Thoracic aorta (tissue), 2 donors: ENCODE measurements around the gene SPRTN. TPM values are rescaled to one million over a fixed set of nuclear protein-coding genes. Genes with fewer than 3 reads are reported as not detected.

ENCODE experiments used
- ATAC-seq: fragments of 150-250 bp; one replicate; pipeline ENCODE4 v1.8.0; 2017; ENCODE audit warnings: low read depth; ENCODE audit not compliant: insufficient number of reproducible peaks, low FRiP score
- DNase-seq: peaks from one replicate; pipeline ENCODE4 v3.0.0-alpha.2; 2020; ENCODE audit warnings: low spot score
- H3K27ac ChIP-seq, 2 donors: fragments of 200-600 bp; sonication (generic); 1 replicate in 1 of 2; 2 replicates in 1 of 2; pipeline ENCODE4 v1.5.1; 2016; ENCODE audit warnings: mild to moderate bottlenecking in 2 of 2, moderate library complexity in 2 of 2
- H3K27me3 ChIP-seq: fragments of 200-600 bp; sonication (generic); replicated peaks from 2 replicates; pipeline ENCODE4 v1.6.0; 2016; ENCODE audit warnings: mild to moderate bottlenecking; ENCODE audit not compliant: insufficient read depth
- H3K36me3 ChIP-seq: fragments of 200-600 bp; sonication (generic); one replicate; pipeline ENCODE4 v1.5.1; 2016
- H3K4me1 ChIP-seq, 2 donors: fragments of 200-600 bp; sonication (generic); 1 replicate in 1 of 2; 2 replicates in 1 of 2; pipeline versions ENCODE4 v1.5.1 to v1.6.0; 2016; ENCODE audit warnings: low read depth in 2 of 2, mild to moderate bottlenecking in 1 of 2; ENCODE audit not compliant: control insufficient read depth in 1 of 2
- H3K4me3 ChIP-seq: fragments of 200-600 bp; sonication (generic); 2 replicates; pipeline ENCODE4 v1.5.1; 2016; ENCODE audit warnings: mild to moderate bottlenecking
- H3K9me3 ChIP-seq: fragments of 200-600 bp; sonication (generic); 2 replicates; pipeline ENCODE4 v1.5.1; 2016
- total RNA-seq, 2 donors: library from RNA; depleted of rRNA; stranded (reverse); fragments of >200 nt; gene quantifications; one replicate each; pipeline versions ENCODE4 v1.1.0 to v1.2.3, GENCODE V29; 2016
- TF ChIP-seq, protein P1 (sequence below): fragments of 200-600 bp; sonication (generic); IDR thresholded peaks from one replicate; pipeline ENCODE4 v1.5.1; 2019; ENCODE audit warnings: antibody characterized with exemption

Gene SPRTN
- total RNA-seq, 2 donors from 2014 or later, result 12.7 to 18.4 TPM

DNA sequence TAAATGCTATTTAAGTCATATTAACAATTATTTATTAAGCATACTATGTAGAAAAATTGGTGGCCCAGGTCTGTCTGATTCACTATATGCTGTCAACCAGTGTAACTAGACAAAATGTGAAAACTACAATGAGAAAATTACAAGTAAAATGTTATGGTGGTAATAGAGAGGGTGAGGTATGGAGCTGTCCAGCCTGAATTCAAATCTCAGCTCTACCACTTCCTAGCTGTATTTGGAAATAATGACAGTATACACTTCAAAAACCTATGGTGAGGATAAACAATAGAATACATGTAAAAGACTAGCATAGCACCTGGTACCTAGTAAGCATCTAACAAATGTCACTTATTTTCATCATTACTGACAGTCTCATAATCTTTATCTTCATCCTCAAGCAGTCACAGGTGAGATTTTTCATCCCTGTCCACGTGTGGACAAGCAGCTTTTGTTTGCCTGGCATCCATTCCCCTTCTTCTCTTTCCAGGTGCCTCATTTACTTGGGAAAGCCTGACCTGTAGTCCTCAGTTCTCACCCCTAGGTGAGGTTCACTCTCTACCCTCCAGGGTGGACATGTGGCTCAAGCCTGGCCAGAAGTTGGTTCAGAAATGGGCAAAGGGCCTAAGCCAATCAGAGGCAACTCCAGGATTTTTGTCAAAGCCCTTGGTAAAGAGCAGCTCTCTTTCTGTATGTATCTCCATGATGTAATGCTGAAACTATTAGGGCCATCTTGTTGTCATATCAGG is 54.5 kb downstream of the SPRTN start:
- no peaks in the 10 kb centered on the region for H3K27me3 ChIP-seq
- TF ChIP-seq, protein P1, sequence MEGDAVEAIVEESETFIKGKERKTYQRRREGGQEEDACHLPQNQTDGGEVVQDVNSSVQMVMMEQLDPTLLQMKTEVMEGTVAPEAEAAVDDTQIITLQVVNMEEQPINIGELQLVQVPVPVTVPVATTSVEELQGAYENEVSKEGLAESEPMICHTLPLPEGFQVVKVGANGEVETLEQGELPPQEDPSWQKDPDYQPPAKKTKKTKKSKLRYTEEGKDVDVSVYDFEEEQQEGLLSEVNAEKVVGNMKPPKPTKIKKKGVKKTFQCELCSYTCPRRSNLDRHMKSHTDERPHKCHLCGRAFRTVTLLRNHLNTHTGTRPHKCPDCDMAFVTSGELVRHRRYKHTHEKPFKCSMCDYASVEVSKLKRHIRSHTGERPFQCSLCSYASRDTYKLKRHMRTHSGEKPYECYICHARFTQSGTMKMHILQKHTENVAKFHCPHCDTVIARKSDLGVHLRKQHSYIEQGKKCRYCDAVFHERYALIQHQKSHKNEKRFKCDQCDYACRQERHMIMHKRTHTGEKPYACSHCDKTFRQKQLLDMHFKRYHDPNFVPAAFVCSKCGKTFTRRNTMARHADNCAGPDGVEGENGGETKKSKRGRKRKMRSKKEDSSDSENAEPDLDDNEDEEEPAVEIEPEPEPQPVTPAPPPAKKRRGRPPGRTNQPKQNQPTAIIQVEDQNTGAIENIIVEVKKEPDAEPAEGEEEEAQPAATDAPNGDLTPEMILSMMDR, result no peak
- no peaks in the 10 kb centered on the region for H3K36me3 ChIP-seq
- H3K9me3 ChIP-seq, result no peaks in the 10 kb centered on the region
- H3K27ac ChIP-seq, result no peak overlapping the region
- H3K4me1 ChIP-seq, result peaks cover 11 to 38% of the 10 kb centered on the region in 2 donors
- no peak overlapping the region for H3K4me3 ChIP-seq
- DNase-seq, result no peak
- ATAC-seq, result no peak

DNA sequence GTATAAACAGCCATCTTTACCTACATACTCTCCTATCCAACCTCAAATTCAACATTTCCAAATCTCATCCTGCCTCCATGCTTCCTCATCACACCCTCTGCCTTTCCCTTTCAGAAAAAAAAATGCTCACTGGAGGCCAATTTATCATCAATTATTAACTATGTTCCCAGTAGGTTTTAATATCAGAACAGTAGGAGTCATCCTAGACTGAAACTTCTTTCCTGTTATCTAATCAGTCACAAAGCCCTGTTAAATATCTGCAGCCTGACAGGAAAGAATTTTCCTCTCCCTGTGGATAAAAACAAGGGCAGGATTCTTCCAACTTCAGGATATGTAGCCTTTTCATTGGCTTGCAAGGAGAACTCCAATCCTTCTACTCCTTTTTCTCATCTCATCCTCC is 55.6 kb downstream of the SPRTN start:
- Histone ChIP-seq H3K27me3 (no peaks in the 10 kb centered on the region), H3K4me1 (peaks cover 11 to 27% of the 10 kb centered on the region in 2 donors), H3K9me3 (no peaks in the 10 kb centered on the region), H3K4me3 (no peak overlapping the region), H3K36me3 (no peaks in the 10 kb centered on the region), H3K27ac (no peak overlapping the region)
- TF ChIP-seq, protein P1, result no peak
- DNase-seq, result no peak
- ATAC-seq, result no peak

DNA sequence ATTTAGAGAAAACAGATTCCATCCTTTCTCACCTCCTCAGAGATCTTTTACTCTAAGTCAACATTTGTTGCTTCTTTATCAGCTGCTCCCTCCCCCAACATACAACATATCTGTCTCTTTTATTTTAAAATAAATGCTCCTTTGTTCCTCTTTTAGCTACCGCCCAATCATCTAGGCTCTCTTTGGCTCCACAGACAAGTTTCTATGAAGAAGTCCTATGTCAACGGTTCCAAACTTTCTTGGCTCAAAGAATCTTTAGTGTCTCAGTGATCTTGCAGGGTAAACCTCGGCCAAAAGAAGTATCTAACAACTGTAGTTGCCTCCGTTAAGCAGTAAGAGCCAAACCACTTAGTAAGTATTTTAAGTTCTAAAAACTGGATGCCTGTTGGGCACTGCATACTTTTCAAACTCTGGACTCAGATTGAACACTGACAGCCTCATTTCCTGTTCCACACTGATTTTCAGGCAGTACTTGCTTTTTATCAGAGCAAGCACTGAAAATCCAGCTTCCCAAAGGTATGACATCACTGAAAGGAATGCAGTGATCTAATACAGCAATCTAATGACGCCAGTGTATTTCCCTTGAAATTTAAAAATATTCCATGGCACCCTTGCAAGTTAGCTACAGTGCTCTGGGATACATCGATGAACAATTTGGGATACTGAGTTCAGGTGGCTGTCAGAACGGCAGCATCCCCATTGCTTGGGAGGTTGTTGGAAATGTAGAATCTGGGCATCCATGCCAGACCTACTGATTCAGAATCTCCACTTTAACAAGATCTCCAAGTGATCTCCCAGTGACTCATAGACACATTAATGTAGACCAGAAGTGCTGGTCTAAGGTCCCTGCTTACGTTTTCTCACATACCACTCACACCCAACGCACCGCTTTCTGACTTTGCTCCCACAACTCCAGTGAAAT is 57.2 kb downstream of the SPRTN start:
- Histone ChIP-seq H3K4me3 (peak overlapping the region; percentile 46), H3K4me1 (peaks cover 14 to 21% of the 10 kb centered on the region in 2 donors), H3K9me3 (no peaks in the 10 kb centered on the region), H3K27me3 (no peaks in the 10 kb centered on the region), H3K36me3 (no peaks in the 10 kb centered on the region), H3K27ac (peak overlapping the region; percentile 59 to 79)
- DNase-seq (no peak), ATAC-seq (peak; percentile 99)
- TF ChIP-seq, protein P1, result no peak

DNA sequence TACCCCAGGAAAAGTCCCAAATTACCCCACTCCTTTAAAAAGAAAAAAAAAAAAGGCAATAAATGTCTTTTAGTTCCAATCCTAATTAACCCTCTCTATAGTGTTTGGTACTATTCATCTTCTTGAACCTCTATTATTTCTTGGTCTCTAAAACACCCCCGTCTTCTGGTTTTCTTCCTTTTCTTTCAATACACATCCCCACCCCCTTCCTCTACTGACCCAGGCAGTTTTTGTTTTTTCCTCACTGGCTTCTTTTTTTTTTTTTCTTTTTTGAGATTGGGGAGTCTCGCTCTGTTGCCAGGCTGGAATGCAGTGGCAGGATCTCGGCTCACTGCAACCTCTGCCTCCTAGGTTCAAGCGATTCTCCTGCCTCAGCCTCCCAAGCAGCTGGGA is 57.9 kb downstream of the SPRTN start:
- H3K9me3 ChIP-seq, result no peaks in the 10 kb centered on the region
- no peaks in the 10 kb centered on the region for H3K36me3 ChIP-seq
- no peaks in the 10 kb centered on the region for H3K27me3 ChIP-seq
- DNase-seq, result no peak
- peak overlapping the region; percentile 46 for H3K4me3 ChIP-seq
- TF ChIP-seq, protein P1, result no peak
- no peak for ATAC-seq
- H3K4me1 ChIP-seq, result peaks cover 14 to 21% of the 10 kb centered on the region in 2 donors
- peak overlapping the region; percentile 31 to 79 for H3K27ac ChIP-seq

DNA sequence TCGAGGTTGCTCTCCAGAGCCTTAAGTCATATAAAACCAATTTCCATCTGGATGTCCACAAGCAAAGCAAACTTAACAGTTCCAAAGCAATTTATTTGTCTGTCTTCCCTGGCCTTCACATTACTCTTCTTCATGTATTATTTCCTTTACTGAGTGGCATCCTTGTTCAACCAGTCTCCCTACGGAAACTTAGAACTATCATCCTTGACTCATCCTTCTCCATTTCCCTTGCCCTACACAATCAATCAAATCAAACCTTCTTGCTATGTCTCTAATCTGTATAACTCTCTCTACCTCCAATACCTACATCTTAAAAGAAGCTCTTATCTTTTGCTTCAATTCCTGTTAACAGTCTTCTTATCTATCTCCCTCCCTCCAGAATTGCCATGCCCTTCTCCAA is 58.5 kb downstream of the SPRTN start:
- peak overlapping the region in 1 of 2 donors; percentile 79 for H3K27ac ChIP-seq
- H3K4me1 ChIP-seq, result peaks cover 14 to 21% of the 10 kb centered on the region in 2 donors

More for the DNA sequence above, 58.5 kb downstream of the SPRTN start:
- H3K4me3 ChIP-seq, result no peak overlapping the region
- DNase-seq (no peak), ATAC-seq (no peak)
- no peaks in the 10 kb centered on the region for H3K36me3 ChIP-seq
- H3K27me3 ChIP-seq, result no peaks in the 10 kb centered on the region
- TF ChIP-seq, protein P1, result no peak
- H3K9me3 ChIP-seq, result no peaks in the 10 kb centered on the region
